GM12878 (cell line): ENCODE measurements around the gene MROH7. TPM values are rescaled to one million over a fixed set of nuclear protein-coding genes. Genes with fewer than 3 reads are reported as not detected.

Source experiments
- ATAC-seq: fragments of 200-7000 bp; cut with Tn5 transposase; 3 replicates; pipeline ENCODE4 v1.9.1; 2020; ENCODE audit warnings: mild to moderate bottlenecking, moderate library complexity
- BruUV-seq: library from RNA; stranded (reverse); fragments of 400-500 nt; replicated peaks from 2 replicates; lab custom pipeline; 2021; lab: Mats Ljungman, UMichigan
- CTCF ChIA-PET: fragments of 300-600 bp; sonication (Branson Sonifier 250); formaldehyde crosslinking; extraction: SDS; loops from one replicate; lab custom pipeline; 2021; ENCODE audit warnings: inconsistent platforms; lab: Yijun Ruan, JAX
- POLR2A ChIA-PET: fragments of 350-600 bp; formaldehyde crosslinking; extraction: SDS; loops from one replicate; lab custom pipeline; 2021; ENCODE audit warnings: inconsistent platforms; lab: Charles Lee
- RAD21 ChIA-PET: fragments of 300-600 bp; sonication (Branson Sonifier 250); formaldehyde crosslinking; loops from one replicate; lab custom pipeline; 2023; ENCODE audit warnings: antibody characterized with exemption; ENCODE audit not compliant: unreplicated experiment; lab: Charles Lee
- SMC1A ChIA-PET: fragments of 300-600 bp; sonication (Branson Sonifier 250); formaldehyde crosslinking; loops from one replicate; lab custom pipeline; 2023; ENCODE audit not compliant: unreplicated experiment, uncharacterized antibody; lab: Charles Lee
- DNase-seq: peaks from one replicate; pipeline ENCODE4 v3.0.0-alpha.2; 2011; ENCODE audit warnings: low read depth, low spot score
- FAIRE-seq: peaks from 3 replicates; lab custom pipeline; 2011; peaks lifted over from hg19 to GRCh38; lab: Jason Lieb, UNC
- H2AFZ ChIP-seq: 2 replicates; pipeline ENCODE4 v1.6.0; 2011; ENCODE audit warnings: low read depth, low read length, control low read depth; ENCODE audit not compliant: control insufficient read depth
- H3K27ac ChIP-seq: 2 replicates; pipeline ENCODE4 v1.5.1; 2011; ENCODE audit warnings: control low read depth; ENCODE audit not compliant: control insufficient read depth, insufficient read depth
- H3K27me3 ChIP-seq, 2 experiments: replicated peaks in 1 of 2; 2 replicates each; pipeline versions ENCODE4 v1.6.0 to v1.6.1; 2011; ENCODE audit warnings: low read length in 1 of 2; ENCODE audit not compliant: control insufficient read depth in 2 of 2, insufficient read depth in 2 of 2
- H3K36me3 ChIP-seq, 2 experiments: 2 replicates each; pipeline ENCODE4 v1.5.1; 2011; ENCODE audit warnings: low read length in 1 of 2; ENCODE audit not compliant: control insufficient read depth in 2 of 2, insufficient read depth in 2 of 2
- H3K4me1 ChIP-seq: 2 replicates; pipeline ENCODE4 v1.6.1; 2011; ENCODE audit warnings: mild to moderate bottlenecking, low read length, moderate library complexity, mixed read lengths; ENCODE audit not compliant: control insufficient read depth, insufficient read depth
- H3K4me2 ChIP-seq: 2 replicates; pipeline ENCODE4 v1.6.0; 2011; ENCODE audit warnings: control low read depth; ENCODE audit not compliant: control insufficient read depth, insufficient read depth
- H3K4me3 ChIP-seq: fragments of 200-600 bp; sonication (generic); 2 replicates; pipeline ENCODE4 v1.5.1; 2016
- H3K79me2 ChIP-seq: 2 replicates; pipeline ENCODE4 v1.6.0; 2011; ENCODE audit warnings: low read length; ENCODE audit not compliant: control insufficient read depth, insufficient read depth
- H3K9ac ChIP-seq: 2 replicates; pipeline ENCODE4 v1.8.0; 2011; ENCODE audit warnings: low read length, control low read depth, mixed read lengths; ENCODE audit not compliant: control insufficient read depth, insufficient read depth
- H3K9me3 ChIP-seq: replicated peaks from 3 replicates; pipeline ENCODE4 v1.5.1; 2011; ENCODE audit warnings: mild to moderate bottlenecking, low read length; ENCODE audit not compliant: control insufficient read depth, insufficient read depth
- H4K20me1 ChIP-seq: 2 replicates; pipeline ENCODE4 v1.6.0; 2011; ENCODE audit not compliant: control insufficient read depth, insufficient read depth
- CREM ChIP-seq: IDR thresholded peaks from 2 replicates; pipeline ENCODE4 v1.6.1; 2014; ENCODE audit warnings: antibody characterized with exemption, low read depth
- IRF5 ChIP-seq: fragments of 450-650 bp; IDR thresholded peaks from 2 replicates; pipeline ENCODE4 v1.6.1; 2017; ENCODE audit warnings: borderline replicate concordance
- MAX ChIP-seq: IDR thresholded peaks from 2 replicates; pipeline ENCODE4 v1.6.1; 2012; ENCODE audit warnings: low read depth, low read length, improper control_type of control experiment
- NR2F1 ChIP-seq: fragments of 450-650 bp; conservative IDR thresholded peaks from 2 replicates; pipeline ENCODE4 v1.6.1; 2017; ENCODE audit warnings: mild to moderate bottlenecking
- PRDM15 ChIP-seq: fragments of 450-650 bp; formaldehyde crosslinking; IDR thresholded peaks from 2 replicates; pipeline ENCODE4 v1.4.0; 2020; ENCODE audit warnings: mild to moderate bottlenecking, moderate library complexity
- RAD21 ChIP-seq: IDR thresholded peaks from 2 replicates; pipeline ENCODE4 v1.6.1; 2011; ENCODE audit warnings: mild to moderate bottlenecking, low read depth, low read length, moderate library complexity; ENCODE audit not compliant: insufficient read depth
- RUNX3 ChIP-seq: IDR thresholded peaks from 2 replicates; pipeline ENCODE4 v1.6.1; 2012; ENCODE audit warnings: low read length, inconsistent platforms
- SMC3 ChIP-seq: IDR thresholded peaks from 2 replicates; pipeline ENCODE4 v1.6.1; 2011; ENCODE audit warnings: low read length, improper control_type of control experiment, borderline replicate concordance
- STAT1 ChIP-seq: fragments of 450-650 bp; conservative IDR thresholded peaks from 2 replicates; pipeline ENCODE4 v1.6.1; 2014; ENCODE audit warnings: antibody characterized with exemption, mild to moderate bottlenecking
- STAT3 ChIP-seq: IDR thresholded peaks from 2 replicates; pipeline ENCODE4 v1.6.1; 2011; ENCODE audit warnings: low read depth, low read length, improper control_type of control experiment
- TCF3 ChIP-seq: IDR thresholded peaks from 2 replicates; pipeline ENCODE4 v1.6.1; 2012; ENCODE audit warnings: low read depth, mild to moderate bottlenecking, low read length, borderline replicate concordance; ENCODE audit not compliant: insufficient read depth
- USF2 ChIP-seq: IDR thresholded peaks from 2 replicates; pipeline ENCODE4 v1.6.1; 2011; ENCODE audit warnings: low read depth, low read length, improper control_type of control experiment, borderline replicate concordance
- YY1 ChIP-seq: IDR thresholded peaks from 2 replicates; pipeline ENCODE4 v1.6.1; 2011; ENCODE audit warnings: low read depth, mild to moderate bottlenecking, low read length
- ZNF207 ChIP-seq: fragments of 450-650 bp; IDR thresholded peaks from 2 replicates; pipeline ENCODE4 v1.6.1; 2014; ENCODE audit warnings: antibody characterized with exemption, mild to moderate bottlenecking, borderline replicate concordance
- whole genome bisulfite sequencing: methylation state at CpG from one replicate; pipeline ENCODE4 v1.1.6; 2016; ENCODE audit warnings: low lambda C conversion rate; ENCODE audit not compliant: insufficient replicate concordance, insufficient coverage; ENCODE audit errors: missing lambda C conversion rate; 5-methylcytosine and 5-hydroxymethylcytosine counted together
- in situ Hi-C: fragments of 300-500 bp; cut with MboI; formaldehyde crosslinking; loops from 9 replicates; pipeline ENCODE4 v1.14.3; 2018; ENCODE audit warnings: mixed read lengths
- intact Hi-C: fragments of 100-400 bp; cut with micrococcal nuclease; formaldehyde crosslinking; loops from one replicate; pipeline ENCODE4 v1.14.2; 2022; ENCODE audit not compliant: unreplicated experiment
- polyA plus RNA-seq, 11 experiments: library from polyadenylated mRNA; depleted of rRNA in 4 of 11; unstranded in 6 of 11; stranded (reverse) in 5 of 11; fragments of >200 nt; fragmentation: Nextera tagmentation in 4 of 11; fragmentation: Illumina TruSeq in 1 of 11; extraction: Ambion mirVana in 4 of 11; extraction: Trizol in 1 of 11; gene quantifications; 1 replicate in 1 of 11; 2 replicates in 10 of 11; pipeline versions ENCODE4 v1.2.1 to v1.2.3, GENCODE V29; 2011 to 2016; ENCODE audit warnings: inconsistent platforms in 2 of 11, missing spikeins in 2 of 11, low read depth in 1 of 11
- total RNA-seq, 4 experiments: library from RNA; depleted of rRNA in 3 of 4; stranded (reverse); fragments of >200 nt in 3 of 4; fragmentation: Illumina TruSeq in 1 of 4; extraction: Trizol in 1 of 4; gene quantifications; 2 replicates each; pipeline versions ENCODE4 v1.2.1 to v1.2.3, GENCODE V29; 2013 to 2021

Gene MROH7
- total and polyA plus RNA-seq, 10 of the 15 experiments (the other 5 are each of a cell fraction or from before 2014, with no cell fraction given) = 0.11 TPM; not detected in 9

GRCh38 chr1:54671985-54672608 lies 30.5 kb downstream of the MROH7 start:
- ChIA-PET RAD21 (interaction anchor here (0.6 to 1.6 kb wide), 5 partner anchors 97 to 142 kb away, joined by 3 to 5 read pairs (median 4); partner anchors contain the start of gene TTC22), POLR2A (interaction anchor here (0.6 kb wide), 1 partner anchor 471 kb away, joined by 4 read pairs; no protein-coding TSS in a partner anchor), SMC1A (interaction anchor here (0.8 kb wide), 1 partner anchor 128 kb away, joined by 3 read pairs; no protein-coding TSS in a partner anchor), CTCF (interaction anchor here (0.6 to 2.5 kb wide), 5 partner anchors 14 to 837 kb away, joined by 3 to 18 read pairs (median 4); partner anchors contain the start of gene TTC22)
- H3K9me3 ChIP-seq = 0 out of 3 replicates have a peak, but pooled peaks cover 1% of the 10 kb centered on the region
- intact Hi-C loops (loop anchor here (1.0 to 2.0 kb wide), 2 partner anchors 138 to 351 kb away; no protein-coding TSS in a partner anchor), in situ Hi-C loops (no loop called here)
- peaks cover 0 to 2% of the 10 kb centered on the region in 2 experiments; a peak in 2 of 4 replicates for H3K27me3 ChIP-seq
- 27% methylated on average over 6 of the region's 6 CpGs for WGBS
- peak overlapping the region; percentile 21 for H2AFZ ChIP-seq
- H3K27ac ChIP-seq = no peak overlapping the region
- DNase-seq (peak; percentile 17), FAIRE-seq (peak; percentile 78), ATAC-seq (peak; percentile 96)
- no peak overlapping the region for H3K4me2 ChIP-seq
- no peak overlapping the region for H3K9ac ChIP-seq
- BruUV-seq = no TSS peak
- H3K79me2 ChIP-seq = no peaks in the 10 kb centered on the region
- H3K36me3 ChIP-seq = no peaks in the 10 kb centered on the region
- H4K20me1 ChIP-seq = no peaks in the 10 kb centered on the region
- H3K4me3 ChIP-seq = no peak overlapping the region
- no peaks in the 10 kb centered on the region for H3K4me1 ChIP-seq
- TF ChIP-seq IRF5 (no peak), CREM (no peak), SMC3 (peak; percentile 97), ZNF207 (0 out of 2 replicates have a peak, but pooled peaks have one; percentile 24), TCF3 (0 out of 2 replicates have a peak, but pooled peaks have one; percentile 14), MAX (no peak), YY1 (peak; percentile 51; the same call in 1 of the 2 replicates), RAD21 (peak; percentile 95), NR2F1 (peak; percentile 55), USF2 (no peak), STAT1 (no peak), RUNX3 (peak; percentile 66), STAT3 (no peak), PRDM15 (CRISPR knock-in tag) (no peak)
